Activated T-helper 17 cell treated with anti-CD3 and anti-CD28 coated beads, Interleukin-2, amount 50 U/mL, for 72 hours (primary cell): ENCODE results near the gene ASIC1. TPM values are rescaled to one million over a fixed set of nuclear protein-coding genes. Genes with fewer than 3 reads are reported as not detected.
A peak's percentile ranks its signal among the peaks of the same experiment; 100 is the strongest.

Experiments
- ATAC-seq: fragments of 150-1000 bp; cut with Tn5 transposase; replicated peaks from 2 replicates; pipeline ENCODE4 v1.10.0; 2021; ENCODE audit warnings: mild to moderate bottlenecking, moderate library complexity
- H3K27ac Mint-ChIP-seq: one replicate; pipeline ENCODE4 v1.8.0; 2022; ENCODE audit warnings: mixed read lengths
- H3K27me3 Mint-ChIP-seq: one replicate; pipeline ENCODE4 v1.8.0; 2022; ENCODE audit warnings: mixed read lengths
- H3K36me3 Mint-ChIP-seq: one replicate; pipeline ENCODE4 v1.8.0; 2022; ENCODE audit warnings: low read depth, mild to moderate bottlenecking, mixed read lengths
- H3K4me1 Mint-ChIP-seq: one replicate; pipeline ENCODE4 v1.8.0; 2022; ENCODE audit warnings: mixed read lengths
- H3K4me3 Mint-ChIP-seq: one replicate; pipeline ENCODE4 v1.8.0; 2022; ENCODE audit warnings: mild to moderate bottlenecking, mixed read lengths
- H3K9me3 Mint-ChIP-seq: one replicate; pipeline ENCODE4 v1.8.0; 2022; ENCODE audit warnings: mixed read lengths
- total RNA-seq, 2 donors: library from RNA; stranded (reverse); gene quantifications; one replicate each; pipeline ENCODE4 v1.2.3, GENCODE V29; 2022

The ASIC1 gene
- total RNA-seq, 2 donors from 2014 or later: 0.53 to 1.4 TPM

DNA sequence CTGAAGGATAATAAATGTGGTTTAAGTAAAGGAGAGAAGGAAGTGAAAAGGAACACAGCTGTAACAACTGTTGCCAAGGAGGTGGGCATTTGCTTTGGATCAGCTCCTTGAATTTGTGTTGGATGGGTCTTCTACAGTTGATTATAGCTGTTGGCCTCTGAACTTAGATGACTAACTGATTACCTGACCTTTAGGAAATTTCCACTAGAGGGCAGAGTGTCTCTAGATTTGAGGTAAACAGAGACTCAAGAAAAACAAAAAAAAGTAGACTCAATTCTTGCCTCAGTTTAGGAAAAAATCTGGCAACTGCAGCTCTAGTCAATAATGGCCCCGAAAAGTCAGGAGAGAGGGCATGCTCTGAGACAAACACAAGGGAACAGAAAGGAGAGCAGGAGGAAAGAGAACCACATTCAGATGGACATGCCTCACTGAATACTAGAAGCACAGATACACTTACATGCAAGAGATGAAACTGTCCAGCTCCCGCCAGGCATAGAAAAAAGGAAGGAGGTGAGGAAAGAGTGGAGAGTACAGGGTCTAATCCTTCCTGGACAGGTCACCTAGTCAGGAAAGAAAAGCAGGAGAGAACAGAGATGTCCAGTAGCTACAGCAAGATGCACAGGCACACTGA, 75.2 kb downstream of the ASIC1 start:
- peak; percentile 64 for ATAC-seq
- Mint-ChIP-seq H3K27ac (peak overlapping the region; percentile 27), H3K27me3 (no peaks in the 10 kb centered on the region), H3K4me1 (peaks cover 10% of the 10 kb centered on the region), H3K9me3 (no peaks in the 10 kb centered on the region), H3K4me3 (no peak overlapping the region), H3K36me3 (peaks cover 99% of the 10 kb centered on the region)

Other genes with a start within 250 kb of the ASIC1 start
- gene NCKAP5L, start 229.2 kb upstream of the ASIC1 start, total RNA-seq: 1 to 10 TPM; 1.2 to 2.4 TPM
- 1 to 10 TPM; 3.4 to 5.1 TPM for gene BCDIN3D, start 214.5 kb upstream of the ASIC1 start, total RNA-seq
- 1 to 10 TPM in 1 of 2 donors, under 1 TPM in 1; 0.73 to 1.6 TPM for gene FAIM2, start 153.7 kb upstream of the ASIC1 start, total RNA-seq
- not detected for gene AQP2, start 106.9 kb upstream of the ASIC1 start, total RNA-seq
- gene AQP5, start 95.7 kb upstream of the ASIC1 start, total RNA-seq: not detected
- gene AQP6, start 84.6 kb upstream of the ASIC1 start, total RNA-seq: not detected
- 100 to 1,000 TPM; 132 to 145 TPM for gene RACGAP1, start 32.1 kb upstream of the ASIC1 start, total RNA-seq
- gene SMARCD1, start 27.7 kb downstream of the ASIC1 start, total RNA-seq: 10 to 100 TPM; 29.4 to 57.3 TPM
- gene GPD1, start 46.4 kb downstream of the ASIC1 start, total RNA-seq: under 1 TPM in 1 of 2 donors, not detected in 1; 0.35 TPM
- 10 to 100 TPM; 29.8 to 55.5 TPM for gene COX14, start 54.6 kb downstream of the ASIC1 start, total RNA-seq
- 10 to 100 TPM; 72.0 to 77.6 TPM for gene CERS5, start 109.8 kb downstream of the ASIC1 start, total RNA-seq
- gene LIMA1, start 225.9 kb downstream of the ASIC1 start, total RNA-seq: 10 to 100 TPM; 61.8 to 65.7 TPM